GM18520 (cell line): ENCODE data around the gene SV2C.
"Not testable (repeated sequence)": the region's sequence is repeated elsewhere in the genome, so short reads cannot be mapped to it uniquely, and the experiment has no call there.

Source experiments
- ATAC-seq: cut with Tn5 transposase; IDR thresholded peaks from one replicate; pipeline ENCODE4 v1.9.1; 2021; ENCODE audit not compliant: unreplicated experiment

Gene SV2C

DNA sequence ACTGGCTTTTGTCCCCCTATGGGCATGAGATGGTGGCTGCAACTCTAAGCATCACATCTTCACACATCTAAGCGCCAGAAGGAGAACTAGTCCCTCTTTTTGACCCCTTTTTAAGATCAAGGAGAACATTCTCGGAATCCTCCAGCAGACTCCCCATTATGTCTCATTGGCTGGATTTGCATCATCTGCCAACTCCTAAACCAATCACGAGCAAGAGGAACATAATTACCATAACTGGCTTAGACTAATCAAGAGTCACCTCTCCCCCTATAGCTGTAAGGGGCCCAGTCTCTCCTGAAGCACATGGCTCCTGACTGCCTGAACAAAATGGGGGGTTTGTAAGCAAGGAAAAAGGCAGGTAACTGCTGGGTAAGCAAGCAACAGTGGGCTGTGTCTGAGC lies 251.4 kb downstream of the SV2C start:
- no peak for ATAC-seq

DNA sequence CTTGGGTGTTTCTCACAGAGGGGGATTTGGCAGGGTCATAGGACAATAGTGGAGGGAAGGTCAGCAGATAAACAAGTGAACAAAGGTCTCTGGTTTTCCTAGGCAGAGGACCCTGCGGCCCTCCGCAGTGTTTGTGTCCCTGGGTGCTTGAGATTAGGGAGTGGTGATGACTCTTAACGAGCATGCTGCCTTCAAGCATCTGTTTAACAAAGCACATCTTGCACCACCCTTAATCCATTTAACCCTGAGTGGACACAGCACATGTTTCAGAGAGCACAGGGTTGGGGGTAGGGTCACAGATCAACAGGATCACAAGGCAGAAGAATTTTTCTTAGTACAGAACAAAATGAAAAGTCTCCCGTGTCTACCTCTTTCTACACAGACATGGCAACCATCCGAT lies 252.3 kb downstream of the SV2C start:
- ATAC-seq, result not testable (repeated sequence)

DNA sequence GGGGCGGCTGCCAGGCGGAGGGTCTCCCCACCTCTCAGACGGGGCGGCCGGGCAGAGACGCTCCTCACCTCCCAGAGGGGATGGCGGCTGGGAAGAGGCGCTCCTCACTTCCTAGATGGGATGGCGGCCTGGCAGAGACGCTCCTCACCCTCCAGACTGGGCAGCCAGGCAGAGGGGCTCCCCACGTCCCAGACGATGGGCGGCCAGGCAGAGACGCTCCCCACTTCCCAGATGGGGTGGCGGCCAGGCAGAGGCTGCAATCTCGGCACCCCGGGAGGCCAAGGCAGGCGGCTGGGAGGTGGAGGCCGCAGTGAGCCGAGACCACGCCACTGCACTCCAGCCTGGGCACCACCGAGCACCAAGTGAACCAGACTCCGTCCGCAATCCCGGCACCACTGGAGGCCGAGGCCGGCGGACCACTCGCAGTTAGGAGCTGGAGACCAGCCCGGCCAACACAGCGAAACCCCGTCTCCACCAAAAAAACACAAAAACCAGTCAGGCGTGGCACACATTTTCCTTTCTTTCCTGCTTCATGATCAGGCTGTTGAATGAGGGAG lies 253.1 kb downstream of the SV2C start:
- not testable (repeated sequence) for ATAC-seq

DNA sequence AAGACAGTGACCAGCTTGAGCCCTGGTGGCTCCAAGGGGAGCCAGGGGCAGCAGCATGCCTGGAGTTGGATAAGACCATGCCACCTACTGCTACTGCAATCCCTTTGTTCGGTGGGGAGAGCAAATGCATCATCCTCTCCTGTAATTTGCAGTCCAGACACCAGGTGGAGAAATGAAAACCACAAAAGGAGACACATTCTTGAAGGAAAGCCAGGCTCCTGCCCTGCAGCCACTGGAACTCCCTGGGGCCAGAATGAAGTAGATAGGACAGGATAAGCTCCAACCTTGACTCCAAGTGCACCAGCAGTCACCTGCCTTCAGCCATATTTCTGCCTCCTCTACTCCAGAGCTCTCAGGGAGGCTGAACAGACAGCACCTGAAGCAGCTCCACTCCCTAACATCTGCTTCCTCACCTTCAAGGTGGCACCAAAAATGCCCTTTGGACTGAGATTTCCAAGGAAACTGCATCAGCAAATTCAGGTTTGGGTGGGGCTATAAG lies 254.8 kb downstream of the SV2C start:
- no peak for ATAC-seq

DNA sequence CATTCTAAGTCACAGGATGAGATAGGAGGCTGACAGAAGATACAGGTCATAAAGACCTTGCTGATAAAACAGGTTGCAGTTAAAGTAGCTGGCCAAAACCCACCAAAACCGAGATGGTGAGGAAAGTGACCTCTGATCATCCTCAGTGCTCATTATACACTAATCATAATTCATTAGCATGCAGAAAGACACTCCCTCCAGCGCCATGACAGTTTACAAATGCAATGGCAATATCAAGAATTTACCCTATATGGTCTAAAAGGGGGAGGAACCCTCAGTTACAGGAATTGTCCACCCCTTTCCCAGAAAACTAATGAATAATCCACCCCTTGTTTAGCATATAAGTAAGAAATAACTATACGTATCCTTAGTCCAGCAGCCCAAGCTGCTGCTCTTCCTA lies 256.7 kb downstream of the SV2C start:
- ATAC-seq, result no peak

DNA sequence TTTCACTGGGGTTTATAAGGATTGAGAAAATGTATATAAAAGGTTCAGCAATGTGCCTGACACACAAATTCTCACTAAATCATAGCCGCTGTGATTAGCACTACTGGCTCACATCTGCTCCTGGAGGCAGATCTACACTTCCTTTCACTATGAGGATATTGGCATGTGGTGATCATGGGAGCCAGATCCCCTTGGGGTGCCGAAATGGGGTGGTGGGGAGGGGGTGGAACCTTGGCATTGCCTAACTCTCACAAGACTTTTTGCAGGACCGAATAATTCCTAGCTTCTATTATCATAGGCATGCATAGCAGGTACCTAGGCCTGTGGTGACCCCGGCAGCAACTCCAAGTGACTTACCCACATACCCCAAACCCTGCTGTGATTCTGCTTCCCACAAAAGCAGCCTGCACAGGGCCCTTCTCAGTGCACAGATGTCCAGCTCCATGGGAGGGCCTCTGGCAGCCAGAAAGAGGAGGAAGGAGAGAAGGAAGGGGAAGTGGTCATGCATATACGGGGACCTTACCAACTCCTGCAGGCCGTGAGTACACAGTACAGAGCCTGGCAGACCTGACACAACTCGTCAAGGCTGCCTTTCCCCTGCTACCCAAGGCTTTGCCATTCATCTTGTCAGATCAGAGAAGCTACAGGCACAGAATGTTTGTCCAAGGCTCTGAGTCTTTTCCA lies 258.6 kb downstream of the SV2C start:
- ATAC-seq, result no peak

DNA sequence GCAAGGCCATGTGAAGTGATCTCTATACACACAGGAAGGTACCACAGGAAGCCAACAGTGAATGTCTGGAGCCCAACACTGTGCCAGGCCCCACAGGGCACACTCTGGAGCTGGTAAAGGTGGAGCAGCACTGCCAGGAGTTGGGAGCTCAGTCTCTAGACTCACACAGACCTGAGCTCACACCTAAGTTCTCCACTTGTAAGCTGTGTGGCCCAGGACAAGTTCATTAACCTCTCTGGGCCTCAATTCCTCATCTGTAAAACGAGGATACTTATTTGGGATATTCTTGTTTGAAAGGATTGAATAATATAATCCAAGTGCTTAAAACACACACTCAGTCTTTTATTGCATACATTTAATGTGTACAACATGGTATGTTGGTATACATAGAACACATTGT lies 259.3 kb downstream of the SV2C start:
- ATAC-seq, result no peak

DNA sequence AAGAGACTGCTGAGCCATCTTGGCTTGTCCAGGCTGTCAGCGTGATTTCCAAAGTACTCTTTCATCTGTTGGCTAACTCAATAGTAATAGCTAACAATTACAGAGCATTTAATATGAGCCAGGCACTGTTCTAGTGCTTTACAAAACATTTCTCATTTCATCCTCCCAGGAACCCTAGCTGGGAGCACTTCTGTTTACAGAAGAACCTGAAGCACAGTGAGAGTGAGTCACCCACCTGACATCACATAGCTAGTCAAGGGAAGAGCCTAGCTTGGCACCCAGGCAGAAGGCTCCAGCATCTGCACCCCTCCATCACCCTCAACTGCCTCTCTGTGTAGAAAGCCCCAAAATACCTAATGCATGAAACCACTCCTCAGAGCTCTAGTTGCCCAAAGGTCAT lies 262.4 kb downstream of the SV2C start:
- no peak for ATAC-seq

DNA sequence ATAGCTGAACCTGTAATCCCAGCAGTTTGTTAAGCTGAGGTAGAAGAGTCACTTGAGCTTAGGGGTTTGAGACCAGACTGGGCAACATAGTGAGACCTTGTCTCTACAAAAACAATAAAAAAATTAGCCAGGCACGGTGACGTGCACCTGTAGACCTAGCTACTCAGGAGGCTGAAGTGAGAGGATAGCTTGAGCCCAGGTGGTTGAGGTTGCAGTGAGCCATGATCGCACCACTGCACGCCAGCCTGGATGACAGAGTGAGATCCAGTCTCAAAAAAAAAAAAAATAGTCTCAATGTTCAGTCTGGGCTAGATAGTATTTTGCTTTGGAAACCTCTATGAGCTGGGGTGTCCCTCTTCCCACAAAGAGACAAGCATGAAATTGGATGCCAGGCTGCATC lies 268.0 kb downstream of the SV2C start:
- no peak for ATAC-seq

DNA sequence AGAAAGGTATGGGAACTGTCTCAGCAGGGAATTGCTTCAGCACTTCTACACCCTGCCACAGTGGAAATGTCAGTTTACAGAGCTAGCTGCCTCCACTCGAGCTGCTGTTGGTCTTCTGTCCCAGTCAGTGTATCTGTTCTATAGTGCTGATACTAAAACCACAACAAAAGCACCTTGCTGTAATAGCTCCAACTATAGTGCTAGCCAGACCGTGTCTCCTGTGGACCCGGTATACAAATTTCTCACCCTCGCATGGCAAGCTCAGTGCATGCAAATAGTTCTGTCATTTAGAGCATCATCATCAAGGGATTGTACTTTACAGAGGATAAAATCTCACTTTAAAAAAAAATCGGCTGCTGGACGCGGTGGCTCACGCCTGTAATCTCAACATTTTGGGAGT lies 268.4 kb downstream of the SV2C start:
- peak; percentile 99 for ATAC-seq

DNA sequence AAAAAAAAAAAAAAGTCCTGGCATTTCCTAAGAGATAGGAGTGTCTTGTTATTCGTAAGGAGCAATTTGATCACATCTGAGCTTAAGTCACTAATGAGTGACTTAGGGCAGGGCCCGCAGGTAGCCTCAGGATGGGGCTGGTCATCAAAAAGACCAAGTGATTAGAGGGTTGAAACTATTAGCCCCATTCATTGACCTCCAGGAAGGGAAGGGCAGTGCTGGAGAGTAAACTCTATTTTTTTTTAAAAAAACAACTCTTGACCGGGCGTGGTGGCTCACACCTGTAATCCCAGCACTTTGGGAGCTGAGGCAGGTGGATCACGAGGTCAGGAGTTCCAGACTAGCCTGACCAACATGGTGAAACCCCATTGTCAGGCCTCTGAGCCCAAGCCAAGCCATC lies 273.7 kb downstream of the SV2C start:
- no peak for ATAC-seq

DNA sequence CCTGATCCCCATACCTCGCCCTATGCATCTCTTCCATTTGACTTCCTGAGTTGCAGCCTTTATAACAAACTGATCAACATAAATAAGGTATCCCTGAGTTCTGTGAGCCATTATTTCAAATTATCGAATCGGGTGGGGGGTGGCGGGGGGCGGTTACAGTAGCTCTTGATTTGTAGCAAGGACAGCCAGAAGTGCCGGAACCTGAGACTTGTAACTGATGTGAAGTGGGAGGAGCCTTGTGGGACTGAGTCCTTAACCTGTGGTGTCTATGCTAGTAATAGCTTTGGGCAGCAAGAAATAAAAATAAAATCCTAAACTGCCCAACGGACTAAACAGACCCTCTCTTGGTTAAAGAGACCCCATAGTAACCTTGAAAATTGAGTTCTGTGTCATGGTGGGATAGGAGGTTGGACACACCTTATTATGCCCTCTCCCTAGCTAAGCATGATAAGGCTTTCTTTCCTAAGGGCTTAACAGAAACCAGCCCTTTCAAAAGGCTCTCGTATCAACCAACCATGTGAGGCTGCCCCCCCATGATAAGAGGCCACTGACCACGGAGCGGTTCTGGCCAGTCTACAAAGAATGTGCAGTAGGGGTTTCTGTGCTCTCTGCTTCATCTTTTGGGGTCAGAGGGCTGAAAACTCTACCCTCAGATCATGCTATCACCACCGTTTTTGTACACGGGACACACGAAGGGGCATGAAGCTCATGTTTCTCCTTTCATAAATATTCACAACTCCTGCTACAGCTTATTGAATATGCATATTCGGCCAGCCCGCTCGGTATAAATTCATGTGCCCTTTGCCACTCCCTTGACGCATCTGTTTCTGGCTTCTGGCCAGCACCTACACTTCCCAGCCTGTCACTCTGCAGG lies 280.4 kb downstream of the SV2C start:
- no peak for ATAC-seq

DNA sequence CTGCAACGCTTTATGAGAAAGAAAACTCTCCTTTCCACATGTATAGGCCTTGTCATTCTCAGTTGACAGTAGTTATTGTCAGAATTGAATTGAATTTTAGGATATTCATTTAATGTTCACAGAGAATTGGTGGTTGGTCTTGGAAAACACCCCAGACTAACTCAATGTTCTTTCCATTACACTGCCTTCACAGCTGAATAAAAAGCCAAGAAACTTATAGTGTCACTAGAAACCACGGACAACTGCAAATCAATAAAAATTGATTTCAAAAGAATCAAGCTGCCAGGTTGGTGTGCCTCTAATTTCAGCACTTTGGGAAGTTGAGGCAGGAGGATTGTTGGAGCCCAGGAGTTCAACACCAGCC lies 281.0 kb downstream of the SV2C start:
- no peak for ATAC-seq

DNA sequence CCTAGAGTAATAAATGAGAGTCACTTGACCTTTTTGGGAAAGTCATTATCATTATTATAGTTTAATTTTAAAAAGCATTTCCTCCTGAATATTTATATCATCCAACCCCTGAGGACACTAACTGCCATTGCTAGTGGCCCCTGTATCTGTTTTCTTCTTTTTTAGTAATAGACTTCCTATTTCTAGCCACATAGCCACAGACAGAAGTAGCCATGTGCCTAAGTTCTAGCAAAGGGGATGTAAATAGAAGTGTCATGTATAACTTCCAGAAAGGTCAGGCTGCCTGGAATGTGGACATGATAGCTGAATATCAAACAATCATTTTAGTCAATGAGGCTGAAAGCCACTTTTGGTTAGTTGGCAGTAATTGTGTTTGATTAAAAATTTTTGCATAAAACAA lies 282.4 kb downstream of the SV2C start:
- no peak for ATAC-seq

DNA sequence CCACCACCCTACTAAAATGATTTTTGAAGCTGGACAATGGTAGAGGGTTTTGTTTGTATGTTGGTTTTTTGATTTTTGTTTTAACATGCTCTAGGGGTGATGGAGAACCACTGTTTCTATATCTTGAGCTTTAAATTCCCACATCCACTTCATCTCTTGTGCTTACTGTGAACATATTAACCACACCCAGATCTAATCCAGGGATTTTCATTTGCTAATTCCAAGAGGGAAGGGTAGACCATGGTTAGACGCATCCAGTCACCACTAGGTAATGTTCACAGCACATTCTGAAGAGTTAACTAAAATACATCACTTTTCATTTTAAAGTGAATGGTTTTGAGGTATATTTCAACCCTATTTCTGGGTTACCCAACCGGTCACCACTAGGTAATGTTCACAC lies 283.4 kb downstream of the SV2C start:
- no peak for ATAC-seq

DNA sequence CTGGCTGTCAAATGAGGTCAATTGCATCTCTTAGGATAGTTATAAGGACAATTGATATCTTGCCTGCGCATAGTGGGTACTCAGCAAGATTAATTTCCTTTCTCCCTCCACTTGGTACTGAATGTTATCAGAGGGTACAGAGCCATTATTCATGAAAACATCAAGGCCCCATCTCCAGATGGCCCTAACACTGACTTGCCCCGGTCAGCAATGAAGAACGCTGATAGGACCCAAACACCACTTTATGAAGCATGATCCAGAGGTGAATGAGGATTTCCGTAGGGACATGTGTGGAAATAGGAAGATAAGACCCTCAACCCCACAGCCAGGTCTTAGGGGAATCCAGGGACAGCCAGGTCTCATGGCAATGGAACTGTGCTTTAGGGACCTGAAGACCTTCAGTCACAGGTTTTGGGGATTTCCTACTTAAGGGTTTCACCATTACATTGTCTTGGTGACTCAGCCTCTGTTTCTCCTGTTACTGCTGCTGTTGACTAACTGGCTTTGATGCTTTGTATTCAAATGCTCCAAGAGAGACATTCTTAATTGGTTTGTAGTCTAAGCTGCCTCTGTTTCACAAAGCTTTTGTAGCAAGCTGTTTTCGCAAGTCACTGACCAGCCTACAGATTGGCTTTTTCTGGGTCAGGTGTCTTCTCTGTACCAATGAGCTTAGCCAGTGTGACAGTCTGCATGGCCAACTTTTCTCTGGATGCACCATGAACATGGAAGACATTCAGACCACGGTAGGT lies 284.6 kb downstream of the SV2C start:
- peak; percentile 73 for ATAC-seq

DNA sequence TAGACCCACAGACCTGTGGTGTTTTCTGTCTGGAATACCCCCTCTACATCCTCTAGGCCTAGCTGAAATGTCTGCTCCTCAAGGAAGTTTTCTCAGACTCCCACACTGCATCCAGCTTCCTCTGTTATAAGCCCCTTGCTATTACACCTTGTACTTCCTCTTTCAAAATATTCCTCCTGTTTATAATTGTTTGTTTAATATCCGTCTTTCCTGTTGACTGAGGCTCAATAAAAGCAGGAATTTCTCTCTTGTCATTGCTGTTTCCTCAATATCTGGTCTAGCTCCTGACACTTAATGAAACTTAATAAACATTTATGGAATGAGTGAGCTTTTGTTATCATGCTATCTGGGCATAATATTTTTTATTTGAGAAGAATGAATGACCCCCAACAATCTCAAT lies 285.8 kb downstream of the SV2C start:
- ATAC-seq, result no peak

DNA sequence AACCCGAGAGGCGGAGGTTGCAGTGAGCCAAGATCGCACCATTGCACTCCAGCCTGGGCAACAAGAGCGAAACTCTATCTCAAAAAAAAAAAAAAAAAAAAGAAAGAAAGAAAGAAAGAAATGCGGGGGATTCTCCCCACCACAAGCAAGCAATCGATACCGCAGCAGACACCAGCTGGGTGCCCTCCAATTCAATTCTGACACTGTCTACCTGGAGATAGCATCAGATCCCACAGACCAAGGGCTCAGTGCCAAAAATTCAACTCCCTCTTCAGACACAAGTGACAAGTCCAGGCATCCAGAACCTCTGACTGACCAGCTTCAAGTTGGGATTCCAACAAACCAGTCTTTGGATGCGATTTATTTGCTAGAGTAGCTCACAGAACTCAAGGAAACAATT lies 286.5 kb downstream of the SV2C start:
- ATAC-seq, result not testable (repeated sequence)

DNA sequence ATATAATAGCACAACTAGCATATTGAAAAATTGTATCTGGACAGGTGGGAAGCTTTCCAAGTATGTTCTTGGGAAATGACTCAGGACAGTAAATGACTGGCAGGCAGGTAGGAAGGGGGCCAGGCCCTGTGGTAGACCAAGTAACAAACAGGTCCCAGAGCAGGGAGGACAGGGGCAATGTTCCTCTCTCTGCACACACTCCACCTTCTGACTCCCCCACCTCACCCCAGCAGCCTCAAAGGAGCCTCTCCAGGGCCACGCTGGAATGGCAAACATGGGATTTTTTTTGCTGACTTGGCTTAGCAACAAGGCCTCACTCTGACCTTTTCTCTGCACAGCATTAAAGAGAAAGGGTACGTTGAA lies 288.8 kb downstream of the SV2C start:
- no peak for ATAC-seq

DNA sequence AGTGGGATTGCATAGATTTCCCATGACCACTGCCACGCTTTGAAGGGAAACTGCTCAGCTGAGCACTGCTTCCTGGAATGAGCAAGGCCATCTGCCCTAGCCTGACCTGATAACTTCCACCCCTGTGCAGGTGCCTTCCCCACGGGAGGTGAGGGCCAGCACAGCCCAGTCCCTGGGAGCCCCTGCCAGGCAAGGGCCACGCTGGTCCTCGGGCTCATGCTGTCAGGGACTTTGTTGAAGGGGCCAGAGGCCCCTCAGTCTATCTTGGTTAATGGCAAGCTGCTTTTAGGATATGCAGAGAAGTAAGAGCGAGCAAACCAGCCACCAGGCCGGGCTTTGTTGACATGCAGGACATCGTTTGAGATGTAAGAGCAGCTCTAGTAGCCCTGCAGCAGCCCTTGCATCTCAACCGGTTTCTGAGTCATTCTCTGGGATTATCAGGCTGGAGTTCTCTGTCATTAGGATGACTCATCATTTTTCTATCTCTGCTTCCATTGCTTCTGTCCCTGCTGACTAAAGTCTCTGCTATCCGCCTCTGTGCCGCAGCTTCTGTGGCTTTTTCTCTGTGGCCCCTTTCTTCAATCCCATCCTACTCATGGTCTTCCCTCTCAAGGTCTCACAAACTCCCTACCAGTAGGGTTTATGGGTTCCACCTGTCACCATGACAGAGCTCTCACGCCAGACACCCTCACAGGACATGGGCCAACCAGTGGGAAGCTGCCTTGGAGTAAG lies 289.3 kb downstream of the SV2C start:
- ATAC-seq, result no peak
